Keratinocyte (primary cell): Measurements from ENCODE around the gene CUX1. TPM values are rescaled to one million over a fixed set of nuclear protein-coding genes. Genes with fewer than 3 reads are reported as not detected.

ENCODE experiments used
- DNase-seq: peaks from one replicate; pipeline ENCODE4 v3.0.0-alpha.2; 2011; ENCODE audit warnings: low read depth, missing footprints, low spot score
- FAIRE-seq: peaks from 2 replicates; lab custom pipeline; 2011; peaks lifted over from hg19 to GRCh38; lab: Jason Lieb, UNC
- H2AFZ ChIP-seq: 2 replicates; pipeline ENCODE4 v1.6.0; 2012; ENCODE audit warnings: low read length, control low read depth, inconsistent platforms; ENCODE audit not compliant: control insufficient read depth
- H3K27ac ChIP-seq: 2 replicates; pipeline ENCODE4 v1.5.1; 2011; ENCODE audit warnings: low read length; ENCODE audit not compliant: control insufficient read depth, insufficient read depth
- H3K27me3 ChIP-seq: 3 replicates; pipeline ENCODE4 v1.6.0; 2011; ENCODE audit warnings: low read length; ENCODE audit not compliant: control insufficient read depth, insufficient read depth; ENCODE audit errors: extremely low read depth
- H3K36me3 ChIP-seq, 2 experiments: 2 replicates in 1 of 2; 3 replicates in 1 of 2; pipeline ENCODE4 v1.5.1; 2011; ENCODE audit warnings: low read length in 2 of 2, mild to moderate bottlenecking in 1 of 2; ENCODE audit not compliant: control insufficient read depth in 2 of 2, insufficient read depth in 2 of 2; ENCODE audit errors: extremely low read depth in 1 of 2
- H3K4me1 ChIP-seq: 3 replicates; pipeline ENCODE4 v1.5.1; 2011; ENCODE audit warnings: low read length; ENCODE audit not compliant: control insufficient read depth, insufficient read depth; ENCODE audit errors: extremely low read depth
- H3K4me2 ChIP-seq: 3 replicates; pipeline ENCODE4 v1.6.0; 2011; ENCODE audit warnings: low read depth, low read length; ENCODE audit not compliant: control insufficient read depth, insufficient read depth; ENCODE audit errors: extremely low read depth
- H3K4me3 ChIP-seq, 3 experiments: fragments of 200-600 bp in 1 of 3; sonication (generic) in 1 of 3; 2 replicates in 2 of 3; 3 replicates in 1 of 3; pipeline ENCODE4 v1.5.1; 2011 to 2016; ENCODE audit warnings: low read length in 3 of 3, mild to moderate bottlenecking in 3 of 3, control low read depth in 2 of 3, inconsistent platforms in 1 of 3, low read depth in 1 of 3, mixed read lengths in 1 of 3, mixed run types in 1 of 3, moderate library complexity in 1 of 3; ENCODE audit not compliant: control insufficient read depth in 2 of 3, insufficient read depth in 2 of 3; ENCODE audit errors: extremely low read depth in 1 of 3
- H3K79me2 ChIP-seq: 2 replicates; pipeline ENCODE4 v1.6.0; 2012; ENCODE audit warnings: low read length; ENCODE audit not compliant: control insufficient read depth, insufficient read depth
- H3K9ac ChIP-seq: 3 replicates; pipeline ENCODE4 v1.6.0; 2011; ENCODE audit warnings: low read length; ENCODE audit not compliant: control insufficient read depth, insufficient read depth; ENCODE audit errors: extremely low read depth
- H3K9me1 ChIP-seq: 3 replicates; pipeline ENCODE4 v1.6.0; 2011; ENCODE audit warnings: low read length; ENCODE audit not compliant: control insufficient read depth, insufficient read depth; ENCODE audit errors: extremely low read depth
- H3K9me3 ChIP-seq: 2 replicates; pipeline ENCODE4 v1.5.1; 2012; ENCODE audit warnings: low read depth, low read length; ENCODE audit not compliant: control insufficient read depth
- H4K20me1 ChIP-seq: 3 replicates; pipeline ENCODE4 v1.6.0; 2011; ENCODE audit warnings: low read length; ENCODE audit not compliant: control insufficient read depth, insufficient read depth; ENCODE audit errors: extremely low read depth
- EZH2 ChIP-seq: IDR thresholded peaks from one replicate; pipeline ENCODE4 v1.6.1; 2012; ENCODE audit warnings: inconsistent platforms, mild to moderate bottlenecking, low read length, moderate library complexity
- dilution Hi-C: fragments of 300-500 bp; cut with MboI; formaldehyde crosslinking; loops from one replicate; pipeline ENCODE4 v1.7.0; 2020; ENCODE audit warnings: low sequenced_read_pairs; ENCODE audit not compliant: extremely low pct_ligation_motif_present
- polyA plus RNA-seq, 5 experiments: library from polyadenylated mRNA; depleted of rRNA in 3 of 5; stranded (reverse) in 3 of 5; stranded (forward) in 1 of 5; unstranded in 1 of 5; fragments of >200 nt; gene quantifications; 1 replicate in 1 of 5; 2 replicates in 3 of 5; 3 replicates in 1 of 5; pipeline versions ENCODE4 v1.2.1 to v1.2.3, GENCODE V29; 2011 to 2012; ENCODE audit warnings: missing spikeins in 2 of 5, low read depth in 1 of 5, low replicate concordance in 1 of 5
- TF ChIP-seq, protein P1 (sequence below), 3 experiments: IDR thresholded peaks in 1 of 3; conservative IDR thresholded peaks in 1 of 3; optimal IDR thresholded peaks in 1 of 3; 2 replicates in 2 of 3; 3 replicates in 1 of 3; pipeline versions ENCODE3 to v1.5.1; 2011; ENCODE audit warnings: low read length in 3 of 3, mild to moderate bottlenecking in 3 of 3, moderate library complexity in 2 of 3, control low read depth in 1 of 3, inconsistent platforms in 1 of 3; ENCODE audit not compliant: insufficient read depth in 2 of 3; ENCODE audit errors: extremely low read depth in 1 of 3

Gene CUX1
- polyA plus RNA-seq, 1 donor (not counting 4 experiments of a cell fraction or from before 2014, with no cell fraction given), result 18.3 TPM

GRCh38 chr7:102303669-102304422, 486.4 kb downstream of the CUX1 start:
- H3K4me2 ChIP-seq, result no peak overlapping the region
- no peak for DNase-seq
- H3K4me3 ChIP-seq, result no peak overlapping the region
- H3K9me1 ChIP-seq, result no peaks in the 10 kb centered on the region
- H3K9ac ChIP-seq, result no peak overlapping the region
- dilution Hi-C loops, result no loop called here
- H3K4me1 ChIP-seq, result no peaks in the 10 kb centered on the region
- no peaks in the 10 kb centered on the region for H3K79me2 ChIP-seq
- no peaks in the 10 kb centered on the region for H3K36me3 ChIP-seq
- H2AFZ ChIP-seq, result no peak overlapping the region
- no peak for FAIRE-seq
- no peaks in the 10 kb centered on the region for H3K9me3 ChIP-seq
- H4K20me1 ChIP-seq, result no peaks in the 10 kb centered on the region
- H3K27me3 ChIP-seq, result peaks cover 10% of the 10 kb centered on the region
- H3K27ac ChIP-seq, result no peak overlapping the region
- TF ChIP-seq, protein P1, sequence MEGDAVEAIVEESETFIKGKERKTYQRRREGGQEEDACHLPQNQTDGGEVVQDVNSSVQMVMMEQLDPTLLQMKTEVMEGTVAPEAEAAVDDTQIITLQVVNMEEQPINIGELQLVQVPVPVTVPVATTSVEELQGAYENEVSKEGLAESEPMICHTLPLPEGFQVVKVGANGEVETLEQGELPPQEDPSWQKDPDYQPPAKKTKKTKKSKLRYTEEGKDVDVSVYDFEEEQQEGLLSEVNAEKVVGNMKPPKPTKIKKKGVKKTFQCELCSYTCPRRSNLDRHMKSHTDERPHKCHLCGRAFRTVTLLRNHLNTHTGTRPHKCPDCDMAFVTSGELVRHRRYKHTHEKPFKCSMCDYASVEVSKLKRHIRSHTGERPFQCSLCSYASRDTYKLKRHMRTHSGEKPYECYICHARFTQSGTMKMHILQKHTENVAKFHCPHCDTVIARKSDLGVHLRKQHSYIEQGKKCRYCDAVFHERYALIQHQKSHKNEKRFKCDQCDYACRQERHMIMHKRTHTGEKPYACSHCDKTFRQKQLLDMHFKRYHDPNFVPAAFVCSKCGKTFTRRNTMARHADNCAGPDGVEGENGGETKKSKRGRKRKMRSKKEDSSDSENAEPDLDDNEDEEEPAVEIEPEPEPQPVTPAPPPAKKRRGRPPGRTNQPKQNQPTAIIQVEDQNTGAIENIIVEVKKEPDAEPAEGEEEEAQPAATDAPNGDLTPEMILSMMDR (optimal IDR thresholded peaks at IDR 0.05 in 1 of 3, IDR thresholded peaks at IDR 0.05 in 1 of 3, conservative IDR thresholded peaks at IDR 0.05 in 1 of 3; ENCODE audit: extremely low read depth in 1 of 3, insufficient read depth in 2 of 3, low read length in 3 of 3), result no peak
- TF ChIP-seq EZH2, result no peak

GRCh38 chr7:102304668-102305067, 487.2 kb downstream of the CUX1 start:
- dilution Hi-C loops, result no loop called here
- FAIRE-seq, result no peak

More at GRCh38 chr7:102304668-102305067, 487.2 kb downstream of the CUX1 start:
- no peaks in the 10 kb centered on the region for H3K9me3 ChIP-seq
- no peak for DNase-seq
- H3K27me3 ChIP-seq, result peaks cover 10% of the 10 kb centered on the region
- H3K9me1 ChIP-seq, result no peaks in the 10 kb centered on the region
- H3K27ac ChIP-seq, result no peak overlapping the region
- no peak overlapping the region for H3K9ac ChIP-seq
- TF ChIP-seq EZH2, result no peak
- TF ChIP-seq, protein P1 (optimal IDR thresholded peaks at IDR 0.05 in 1 of 3, IDR thresholded peaks at IDR 0.05 in 1 of 3, conservative IDR thresholded peaks at IDR 0.05 in 1 of 3; ENCODE audit: extremely low read depth in 1 of 3, insufficient read depth in 2 of 3, low read length in 3 of 3), result no peak
- no peaks in the 10 kb centered on the region for H4K20me1 ChIP-seq
- no peaks in the 10 kb centered on the region for H3K79me2 ChIP-seq
- no peak overlapping the region for H3K4me2 ChIP-seq
- H3K36me3 ChIP-seq, result no peaks in the 10 kb centered on the region
- no peaks in the 10 kb centered on the region for H3K4me1 ChIP-seq
- H2AFZ ChIP-seq, result no peak overlapping the region
- H3K4me3 ChIP-seq, result no peak overlapping the region
